ENCODE results near the gene LAPTM4A.

DNA sequence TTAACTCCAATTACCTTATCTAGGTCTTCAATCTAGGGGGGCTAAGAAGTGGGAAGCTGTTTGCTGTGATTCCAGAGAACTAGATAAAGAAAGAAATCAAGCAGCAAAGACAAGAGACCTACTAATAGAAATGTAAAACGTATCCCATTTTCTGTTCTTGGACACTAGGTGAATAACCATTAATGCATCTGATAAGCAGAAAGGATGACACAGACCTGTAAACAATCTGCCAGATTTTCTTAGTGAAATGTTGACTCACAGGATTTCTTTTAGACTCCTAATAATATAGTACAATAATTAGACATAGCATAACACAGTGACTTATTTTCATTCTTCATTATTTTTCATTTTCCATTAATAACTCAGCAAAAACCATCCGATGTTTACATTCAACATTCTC is 62.8 kb downstream of the LAPTM4A start:
- TF ChIP-seq, protein P1, sequence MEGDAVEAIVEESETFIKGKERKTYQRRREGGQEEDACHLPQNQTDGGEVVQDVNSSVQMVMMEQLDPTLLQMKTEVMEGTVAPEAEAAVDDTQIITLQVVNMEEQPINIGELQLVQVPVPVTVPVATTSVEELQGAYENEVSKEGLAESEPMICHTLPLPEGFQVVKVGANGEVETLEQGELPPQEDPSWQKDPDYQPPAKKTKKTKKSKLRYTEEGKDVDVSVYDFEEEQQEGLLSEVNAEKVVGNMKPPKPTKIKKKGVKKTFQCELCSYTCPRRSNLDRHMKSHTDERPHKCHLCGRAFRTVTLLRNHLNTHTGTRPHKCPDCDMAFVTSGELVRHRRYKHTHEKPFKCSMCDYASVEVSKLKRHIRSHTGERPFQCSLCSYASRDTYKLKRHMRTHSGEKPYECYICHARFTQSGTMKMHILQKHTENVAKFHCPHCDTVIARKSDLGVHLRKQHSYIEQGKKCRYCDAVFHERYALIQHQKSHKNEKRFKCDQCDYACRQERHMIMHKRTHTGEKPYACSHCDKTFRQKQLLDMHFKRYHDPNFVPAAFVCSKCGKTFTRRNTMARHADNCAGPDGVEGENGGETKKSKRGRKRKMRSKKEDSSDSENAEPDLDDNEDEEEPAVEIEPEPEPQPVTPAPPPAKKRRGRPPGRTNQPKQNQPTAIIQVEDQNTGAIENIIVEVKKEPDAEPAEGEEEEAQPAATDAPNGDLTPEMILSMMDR (IDR thresholded peaks at IDR 0.05; ENCODE audit: low read depth, low read length): no peak
- no peak for TF ChIP-seq MAX (IDR thresholded peaks at IDR 0.05; ENCODE audit: low read depth, low read length)
- no peak for TF ChIP-seq POLR2A (IDR thresholded peaks at IDR 0.05; ENCODE audit: extremely low read depth, insufficient read length)

All from NB4 (cell line).